Fibroblast of skin of right quadriceps (primary cell): Measurements from ENCODE around the gene FBN3.
"Not testable (repeated sequence)": the region's sequence is repeated elsewhere in the genome, so short reads cannot be mapped to it uniquely, and the experiment has no call there.

Experiments used
- DNase-seq: peaks from one replicate; pipeline ENCODE4 v3.0.0-alpha.2; 2013

The FBN3 gene

DNA sequence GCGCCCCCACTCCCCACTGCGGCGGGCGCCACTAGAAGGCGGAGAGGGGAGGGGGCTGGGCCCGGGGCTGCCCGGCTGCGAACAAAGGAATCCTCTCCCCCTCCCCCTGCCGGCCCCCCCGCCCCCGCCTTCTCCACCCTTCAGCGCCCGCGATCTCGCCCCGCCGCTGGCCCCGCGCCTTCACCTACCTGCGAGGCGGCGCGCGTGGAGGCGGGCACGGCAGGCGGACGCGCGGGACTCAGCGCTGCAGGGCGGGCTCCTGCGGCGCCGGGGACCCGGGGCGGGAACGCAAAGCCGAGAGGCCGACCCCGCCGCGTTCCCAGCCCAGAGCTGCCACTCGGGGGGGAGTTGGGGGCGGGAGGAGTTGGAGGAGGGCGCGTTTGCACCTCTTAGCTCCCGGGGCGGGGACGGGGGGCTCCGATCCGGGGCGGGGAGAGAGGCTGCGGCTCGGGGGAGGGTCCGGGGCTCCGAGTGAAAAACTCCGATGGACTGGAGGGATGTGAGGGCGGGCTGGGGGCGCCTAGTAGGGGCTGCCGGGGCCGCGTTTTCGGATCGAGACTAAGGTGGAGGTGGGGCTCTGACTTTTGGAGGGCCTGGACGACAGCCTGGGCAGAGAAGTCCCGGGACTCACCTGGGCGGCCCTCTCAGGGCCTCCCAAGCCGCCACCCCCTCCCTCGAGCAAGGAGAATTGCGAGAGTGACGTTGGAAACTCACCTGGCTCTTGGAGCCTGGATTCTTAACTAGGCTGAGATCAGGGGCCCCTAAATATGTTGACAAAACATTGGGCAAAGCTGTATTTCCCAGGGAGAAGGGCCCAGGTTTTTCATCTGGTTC, at the start of gene FBN3:
FBN3 (minus strand) TSS at position 332 of the 834 bp plus-strand sequence. CDS start 2,112 bp downstream, outside the sequence.
- no peak for DNase-seq

DNA sequence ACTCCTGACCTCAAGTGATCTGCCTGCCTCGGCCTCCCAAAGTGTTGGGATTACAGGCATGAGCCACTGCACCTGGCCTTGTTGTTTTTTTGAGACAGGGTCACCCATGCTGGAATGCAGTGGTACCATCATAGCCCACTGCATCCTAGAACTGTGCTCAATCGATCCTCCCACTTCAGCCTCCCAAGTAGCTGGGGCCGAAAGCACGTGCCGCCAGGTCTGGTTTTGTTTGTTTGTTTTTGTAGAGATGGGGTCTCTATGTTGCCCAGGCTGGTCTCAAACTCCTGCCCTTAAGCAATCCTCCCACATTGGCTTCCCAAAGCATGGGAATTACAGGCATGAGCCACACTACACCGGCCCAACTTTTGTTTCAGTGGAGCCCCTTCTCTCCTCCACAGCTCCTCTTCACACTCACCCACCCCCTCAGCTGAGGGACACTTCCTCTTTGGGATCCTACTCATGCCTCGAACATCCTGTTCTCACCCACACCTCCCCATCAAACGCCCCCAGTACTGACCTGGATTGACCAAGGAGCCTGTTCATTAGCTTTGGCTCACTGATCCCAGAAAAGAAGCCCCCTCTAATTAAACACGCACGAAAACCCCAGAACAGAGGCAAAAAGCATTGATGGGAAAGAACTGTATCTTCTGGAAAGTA, 47.0 kb upstream of the FBN3 start:
- no peak for DNase-seq

DNA sequence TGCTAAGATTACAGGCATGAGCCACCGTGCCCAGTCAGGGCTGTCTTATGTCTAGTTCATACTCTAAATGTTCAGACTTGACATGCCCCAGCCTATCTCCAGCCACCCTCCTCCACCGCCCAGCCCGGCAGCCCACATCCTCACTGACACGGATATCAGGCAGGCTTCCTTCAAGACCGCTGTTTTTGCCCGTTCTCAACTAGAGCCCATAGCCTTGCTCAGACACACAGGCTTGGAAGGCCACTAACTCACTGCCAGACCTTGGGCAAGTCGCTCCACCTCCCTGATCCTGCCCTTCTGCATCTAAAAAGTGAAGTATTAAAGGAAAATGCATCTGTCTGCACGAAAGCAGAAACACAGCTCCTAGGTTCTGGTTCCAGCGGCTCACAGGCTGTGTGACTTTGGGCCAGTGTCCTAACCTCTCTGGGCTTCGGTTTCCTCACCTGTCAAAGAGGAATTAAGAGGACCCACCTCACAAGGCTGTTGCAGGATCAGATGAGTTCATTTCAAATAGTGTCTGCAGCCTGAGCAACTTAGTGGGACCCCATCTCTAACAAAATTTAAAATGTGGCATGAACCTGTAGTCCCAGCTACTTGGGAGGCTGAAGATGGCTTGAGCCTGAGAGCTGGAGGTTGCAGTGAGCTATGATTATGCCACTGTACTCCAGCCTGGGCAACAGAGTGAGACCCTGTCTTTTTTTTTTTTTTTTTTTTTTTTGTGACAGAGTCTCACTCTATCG, 45.3 kb upstream of the FBN3 start:
- DNase-seq = no peak

DNA sequence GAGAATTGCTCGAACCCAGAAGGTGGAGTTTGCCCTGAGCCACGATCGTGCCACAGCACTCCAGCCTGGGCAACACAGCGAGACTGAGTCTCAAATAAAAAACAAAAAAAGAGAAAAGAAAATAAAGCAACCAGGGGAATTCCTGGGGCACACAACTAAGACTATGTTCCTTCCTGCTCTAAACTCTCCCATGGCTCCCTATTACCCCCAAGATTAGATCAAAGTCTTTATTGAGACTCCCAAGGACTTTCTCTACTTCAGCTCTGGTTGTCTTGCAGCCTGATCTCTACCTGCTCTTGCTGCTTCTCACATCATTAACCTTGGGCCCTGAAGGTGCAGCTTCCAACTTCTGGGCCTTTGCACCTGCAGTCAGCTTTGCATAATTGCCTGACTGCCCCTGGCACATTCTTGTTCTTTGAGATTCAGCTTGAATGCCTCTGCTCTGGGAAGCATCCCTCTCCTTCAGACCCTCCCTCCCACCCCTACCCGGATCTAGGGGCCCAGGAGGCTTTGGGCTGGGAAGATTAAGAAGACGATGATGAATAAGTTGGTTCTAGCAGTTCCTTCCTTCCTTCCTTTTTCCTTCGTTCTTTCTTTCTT, 42.9 kb upstream of the FBN3 start:
- DNase-seq = no peak

DNA sequence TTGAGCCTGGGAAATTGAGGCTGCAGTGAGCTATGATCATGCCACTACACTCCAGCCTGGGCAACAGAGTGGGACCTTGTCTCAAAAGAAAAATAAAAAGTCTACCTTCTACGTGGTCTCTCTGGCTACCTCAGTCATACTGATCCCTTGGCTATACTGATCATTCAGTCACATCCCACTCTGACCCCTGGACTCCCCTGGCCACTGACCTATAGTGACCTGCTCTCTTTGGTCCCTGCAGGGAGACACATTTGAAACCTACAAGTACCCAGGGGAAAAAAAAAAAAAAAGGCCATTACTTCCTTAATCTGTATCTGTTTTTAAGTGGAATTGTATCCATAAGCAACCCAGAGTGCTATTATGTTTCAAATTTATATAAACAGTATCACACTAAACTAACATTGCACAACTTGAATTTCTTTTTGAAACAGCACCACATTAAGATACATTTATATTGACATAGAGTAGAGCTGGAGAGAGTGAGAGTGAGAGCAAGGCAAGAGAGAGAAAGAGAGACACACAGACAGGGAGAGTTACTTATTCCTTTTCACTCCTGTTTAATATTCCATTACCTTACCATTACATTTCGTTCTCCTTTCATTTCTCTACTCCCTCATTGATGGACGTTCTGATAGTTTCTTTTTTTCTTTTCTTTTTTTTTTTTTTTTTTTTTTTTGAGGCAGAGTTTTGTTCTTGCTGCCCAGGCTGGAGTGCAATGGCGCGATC, 36.1 kb upstream of the FBN3 start:
- DNase-seq = no peak

DNA sequence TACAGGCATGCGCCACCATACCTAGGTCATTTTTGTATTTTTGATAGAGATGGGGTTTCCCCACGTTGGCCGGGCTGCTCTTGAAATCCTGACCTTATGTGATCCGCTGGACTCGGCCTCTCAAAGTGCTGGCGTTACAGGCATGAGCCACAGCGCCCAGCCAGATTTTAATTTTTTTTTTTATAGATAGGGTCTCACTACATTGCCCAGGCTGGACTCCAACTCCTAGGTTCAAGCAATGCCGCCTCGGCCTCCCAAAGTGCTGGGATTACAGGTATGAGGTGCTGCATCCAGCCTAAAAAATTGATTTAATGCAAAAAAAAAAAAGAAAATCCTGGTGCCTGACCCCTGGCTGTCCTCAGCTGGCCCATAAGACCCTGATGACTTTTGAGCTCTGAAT, 34.9 kb upstream of the FBN3 start:
- no peak for DNase-seq

DNA sequence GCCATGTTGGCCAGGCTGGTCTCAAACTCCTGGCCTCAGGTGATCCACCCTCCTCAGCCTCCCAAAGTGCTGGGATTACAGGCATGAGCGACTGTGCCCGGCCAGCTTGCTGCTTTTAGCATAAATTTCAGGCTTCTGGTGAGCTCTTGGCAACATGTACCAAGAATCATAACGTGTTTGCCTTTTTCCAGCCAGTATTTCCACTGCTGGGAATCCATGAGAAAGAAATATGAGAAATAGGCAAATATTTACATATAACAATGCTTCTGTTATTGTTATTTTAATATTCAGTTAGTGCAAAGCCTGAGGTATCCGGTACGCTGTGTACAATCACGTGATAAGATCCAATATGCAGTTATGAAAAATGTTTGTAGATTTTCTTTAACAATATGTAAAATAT, 30.6 kb upstream of the FBN3 start:
- no peak for DNase-seq

DNA sequence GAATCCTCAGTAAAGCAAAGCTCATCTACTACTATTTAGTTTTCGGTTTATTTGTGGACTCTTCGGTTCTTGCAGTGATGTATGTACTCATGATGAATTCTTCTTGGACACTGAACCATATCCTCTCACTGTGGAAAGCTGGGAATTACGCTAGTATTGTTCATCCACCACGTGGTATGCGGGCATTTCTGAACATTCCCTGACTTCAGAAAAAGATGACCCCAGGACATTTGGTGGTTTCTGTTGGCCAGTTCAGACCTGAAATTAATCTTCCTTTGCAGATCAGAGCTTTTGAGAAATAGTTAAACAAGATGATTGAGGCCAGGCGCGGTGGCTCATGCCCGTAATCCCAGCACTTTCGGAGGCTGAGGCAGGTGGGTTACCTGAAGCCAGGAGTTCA, 25.3 kb upstream of the FBN3 start:
- DNase-seq = no peak

DNA sequence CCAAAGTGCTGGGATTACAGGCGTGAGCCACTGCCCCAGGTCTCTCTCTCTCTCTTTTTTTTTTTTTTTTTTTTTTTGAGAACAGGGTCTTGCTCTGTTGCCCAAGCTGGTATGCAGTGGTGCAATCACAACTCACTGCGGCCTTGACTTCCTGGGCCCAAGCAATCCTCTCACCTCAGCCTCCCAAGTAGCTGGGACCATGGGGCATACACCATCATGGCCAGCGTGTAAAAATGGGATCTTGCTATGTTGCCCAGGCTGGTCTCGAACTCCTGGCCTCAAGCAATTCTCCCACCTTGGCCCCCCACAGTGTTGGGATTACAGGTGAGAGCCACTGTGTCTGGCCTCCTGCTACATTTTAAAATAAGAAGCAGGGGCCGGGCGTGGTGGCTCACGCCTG, 19.1 kb upstream of the FBN3 start:
- DNase-seq = no peak

DNA sequence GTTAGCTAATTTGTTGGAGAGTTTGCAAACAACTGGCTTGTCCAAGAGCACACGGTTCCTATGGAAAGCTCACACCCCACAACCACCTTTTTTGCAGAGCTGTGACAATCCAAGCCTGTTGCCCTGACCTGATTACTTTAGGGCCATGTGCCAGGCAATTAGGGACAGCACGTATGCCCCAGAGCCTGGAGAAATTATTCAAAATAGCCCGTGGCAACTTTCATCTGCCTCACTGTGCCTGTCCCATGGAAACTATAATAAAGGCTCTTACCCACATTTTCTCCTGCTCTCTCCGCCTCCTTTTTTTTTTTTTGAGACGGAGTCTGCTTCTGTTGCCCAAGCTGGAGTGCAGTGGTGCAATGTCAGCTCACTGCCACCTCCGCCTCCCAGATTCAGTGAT, 18.6 kb upstream of the FBN3 start:
- no peak for DNase-seq

DNA sequence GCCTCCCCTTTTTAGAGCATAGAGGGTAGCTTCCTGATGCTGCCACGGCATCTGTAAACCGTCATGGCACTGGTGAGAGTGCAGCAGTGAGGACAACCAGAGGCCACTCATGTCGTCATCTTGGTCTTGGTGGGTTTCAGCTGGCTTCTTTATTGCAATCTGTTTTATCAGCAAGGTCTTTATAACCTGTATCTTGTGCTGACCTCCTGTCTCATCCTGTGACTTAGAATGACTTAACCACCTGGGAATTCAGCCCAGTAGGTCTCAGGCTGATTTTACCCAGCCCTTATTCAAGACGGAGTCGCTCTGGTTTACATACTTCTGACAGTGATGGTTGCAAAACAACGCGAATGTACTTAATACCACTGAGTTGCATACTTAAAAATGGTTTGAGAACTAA, 14.4 kb upstream of the FBN3 start:
- no peak for DNase-seq

DNA sequence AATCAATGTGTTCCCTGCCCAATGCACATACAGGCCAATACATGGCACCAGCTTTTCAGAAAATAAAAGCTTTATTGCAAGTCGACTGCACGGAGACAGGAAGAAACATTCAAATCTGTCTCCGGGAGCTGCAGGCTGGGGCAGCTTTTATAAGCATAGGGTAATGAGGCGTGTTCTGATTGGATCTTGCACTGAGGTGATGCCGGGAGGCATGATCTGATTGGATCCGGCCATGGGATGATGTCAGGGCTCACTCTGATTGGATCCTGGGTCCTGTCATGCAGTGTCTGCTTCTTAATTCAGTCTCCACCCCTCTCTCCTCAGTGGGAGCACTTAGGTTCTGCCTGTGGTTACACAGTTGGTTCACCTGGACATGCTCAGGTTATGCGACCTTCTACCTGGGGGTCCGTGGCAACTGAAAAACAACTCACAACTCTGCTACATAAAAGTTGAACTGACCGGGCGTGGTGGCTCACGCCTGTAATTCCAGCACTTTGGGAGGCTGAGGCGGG, 11.8 kb upstream of the FBN3 start:
- DNase-seq = peak; percentile 22

DNA sequence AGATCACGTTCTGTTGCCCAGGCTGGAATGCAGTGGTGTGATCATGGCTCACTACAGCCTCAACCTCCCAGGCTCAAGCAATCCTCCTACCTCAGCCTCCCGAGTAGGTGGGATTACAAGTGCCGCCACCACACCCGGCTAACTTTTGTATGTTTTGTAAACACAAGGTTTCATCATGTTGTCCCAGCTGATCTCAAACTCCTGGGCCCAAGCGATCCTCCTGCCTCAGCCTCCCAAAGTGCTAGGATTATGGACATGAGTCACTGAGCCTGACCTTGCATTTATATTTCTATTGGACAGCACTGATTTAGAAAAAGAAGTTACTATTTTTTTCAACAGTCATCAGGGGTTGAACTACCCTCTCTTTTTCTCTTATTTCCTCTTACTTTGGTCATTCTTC, 9.9 kb upstream of the FBN3 start:
- DNase-seq = not testable (repeated sequence)

DNA sequence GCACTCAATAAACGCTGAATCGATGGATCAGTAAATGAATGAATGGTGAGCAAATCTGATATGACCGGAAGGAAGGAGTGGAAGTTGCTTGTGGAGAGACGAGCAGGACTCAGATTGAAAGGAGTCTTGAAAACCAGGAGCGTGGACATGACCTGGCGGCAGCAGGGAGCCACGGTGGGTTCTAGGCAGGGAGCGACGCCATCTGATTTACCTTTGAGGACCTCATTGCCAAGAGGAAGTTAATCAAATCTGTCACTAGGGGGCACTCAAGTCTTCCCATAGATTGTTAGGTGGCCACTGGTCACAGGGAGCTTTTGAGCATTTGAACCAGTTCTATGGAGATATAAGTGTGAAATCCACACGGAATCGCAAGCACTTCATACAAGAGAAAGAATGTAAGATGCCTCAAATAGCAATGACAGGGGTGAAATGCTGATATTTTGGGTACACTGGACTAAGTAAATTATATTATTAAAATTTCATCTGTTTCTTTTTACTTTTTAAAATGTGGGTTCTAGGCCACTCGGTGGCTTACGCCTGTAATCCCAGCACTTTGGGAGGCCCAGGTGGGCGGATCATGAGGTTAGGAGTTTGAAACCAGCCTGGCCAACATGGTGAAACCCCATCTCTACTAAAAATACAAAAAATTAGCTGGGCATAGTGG, 9.2 kb upstream of the FBN3 start:
- DNase-seq = peak; percentile 59

DNA sequence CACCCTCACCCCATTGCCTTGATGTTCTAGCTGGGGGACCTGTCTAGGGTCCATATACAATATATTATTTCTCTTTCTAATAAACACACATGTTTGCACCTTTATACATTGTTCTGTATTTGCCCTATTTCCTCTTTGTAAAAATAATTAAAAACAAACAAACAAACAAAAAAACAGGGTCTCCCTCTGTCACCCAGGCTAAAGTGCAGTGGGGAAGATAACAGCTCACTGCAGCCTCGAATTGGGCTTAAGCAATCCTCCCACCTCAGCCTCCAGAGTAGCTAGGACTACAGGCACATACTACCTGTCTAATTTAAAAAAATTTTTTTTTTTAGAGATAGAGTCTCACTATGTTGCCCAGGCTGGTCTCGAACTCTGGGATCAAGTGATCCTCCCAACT, 5.9 kb upstream of the FBN3 start:
- DNase-seq = no peak

DNA sequence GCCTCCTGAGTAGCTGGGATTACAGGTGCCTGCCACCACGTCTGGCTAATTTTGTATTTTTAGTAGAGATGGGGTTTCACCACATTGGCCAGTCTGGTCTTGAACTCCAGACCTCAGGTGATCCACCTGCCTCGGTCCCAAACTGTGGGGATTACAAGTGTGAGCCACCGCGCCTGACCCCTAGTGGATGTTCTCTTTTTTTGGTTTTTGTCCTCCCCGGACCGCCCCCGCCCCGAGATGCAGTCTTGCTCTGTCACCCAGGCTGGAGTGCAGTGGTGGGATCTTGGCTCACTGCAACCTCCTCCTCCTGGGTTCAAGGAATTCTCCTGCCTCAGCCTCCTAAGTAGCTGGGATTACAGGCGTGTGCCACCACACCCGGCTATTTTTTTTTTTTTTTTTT, 4.6 kb upstream of the FBN3 start:
- DNase-seq = not testable (repeated sequence)

DNA sequence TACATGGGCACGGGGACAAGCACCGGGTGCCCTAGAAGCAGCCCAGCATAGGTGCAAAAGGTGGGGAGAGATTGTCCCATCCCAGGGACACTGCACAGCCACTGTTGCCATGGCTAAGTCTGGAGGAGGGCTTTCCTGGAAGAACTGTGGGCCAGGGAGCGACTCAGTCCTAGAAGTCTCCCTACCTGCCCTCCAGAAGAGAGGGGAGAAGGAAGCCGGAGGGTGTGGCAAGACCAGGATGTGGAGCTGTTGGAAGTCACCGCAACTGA, 2.3 kb upstream of the FBN3 start:
- DNase-seq = no peak

DNA sequence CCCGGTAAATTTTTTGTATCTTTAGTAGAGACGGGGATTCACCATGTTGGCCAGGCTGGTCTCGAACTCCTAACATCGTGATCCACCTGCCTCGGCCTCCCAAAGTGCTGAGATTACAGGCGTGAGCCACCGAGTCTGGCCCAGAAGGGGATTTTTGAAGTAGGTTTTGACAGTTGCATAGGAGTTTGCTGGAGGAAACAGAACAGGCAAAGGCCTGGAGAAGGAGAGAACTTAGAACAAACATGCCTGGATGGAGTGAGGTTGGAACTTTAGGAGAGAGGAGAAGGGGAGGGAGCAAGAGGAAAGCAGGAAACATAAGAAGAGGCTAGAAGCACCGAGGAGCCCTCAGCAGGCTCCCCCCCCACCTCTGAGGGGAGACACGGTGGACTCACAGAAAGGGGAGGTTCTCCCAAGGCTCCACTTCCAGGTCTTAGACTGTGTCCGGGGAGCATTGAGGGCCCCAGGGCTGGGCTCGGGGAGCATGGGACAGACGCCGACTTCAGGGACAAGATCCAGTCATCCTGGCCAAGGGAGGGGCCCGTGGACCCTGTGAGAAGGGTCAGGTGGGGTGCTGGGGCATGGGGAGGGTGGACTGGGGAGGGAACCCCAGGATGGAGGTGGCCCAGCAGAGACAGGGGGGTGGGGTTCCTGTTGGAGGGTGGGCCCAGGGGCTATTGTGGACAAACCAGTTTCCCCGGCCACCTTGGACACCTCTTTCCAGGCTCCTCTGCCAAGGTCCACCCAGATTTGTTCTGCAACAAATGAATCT, 1.8 kb upstream of the FBN3 start:
- no peak for DNase-seq

DNA sequence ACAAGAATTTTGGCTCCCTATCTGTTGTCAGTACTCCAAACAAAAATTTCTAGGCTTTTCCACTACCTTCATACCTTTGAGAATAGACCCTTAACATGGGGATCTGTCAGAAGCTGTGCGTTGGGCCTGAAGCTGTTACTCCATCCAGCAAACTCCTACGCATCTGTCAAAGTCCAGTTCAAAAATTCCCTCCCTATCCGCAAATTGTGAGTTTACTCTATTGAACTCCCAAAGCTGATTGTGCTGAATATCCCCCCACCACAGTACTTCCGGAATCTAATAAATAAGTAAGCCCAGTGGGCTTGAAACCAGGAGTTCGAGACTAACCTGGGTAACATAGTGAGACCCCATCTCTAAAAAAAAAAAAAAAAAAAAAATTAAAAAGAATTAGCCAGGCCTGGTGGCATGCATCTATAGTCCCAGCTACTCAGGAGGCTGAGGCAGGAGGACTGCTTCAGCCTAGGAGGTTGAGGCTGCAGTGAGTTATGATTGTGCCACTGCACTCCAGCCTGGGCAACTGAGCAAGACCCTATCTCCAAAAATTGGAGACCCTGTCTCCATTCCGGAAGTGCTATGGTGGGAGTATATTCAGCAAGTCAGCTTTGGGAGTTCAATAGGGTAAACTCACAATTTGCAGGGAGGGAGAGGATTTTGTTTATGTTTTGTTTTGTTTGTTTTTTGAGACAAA, 930 bp upstream of the FBN3 start:
- DNase-seq = no peak

DNA sequence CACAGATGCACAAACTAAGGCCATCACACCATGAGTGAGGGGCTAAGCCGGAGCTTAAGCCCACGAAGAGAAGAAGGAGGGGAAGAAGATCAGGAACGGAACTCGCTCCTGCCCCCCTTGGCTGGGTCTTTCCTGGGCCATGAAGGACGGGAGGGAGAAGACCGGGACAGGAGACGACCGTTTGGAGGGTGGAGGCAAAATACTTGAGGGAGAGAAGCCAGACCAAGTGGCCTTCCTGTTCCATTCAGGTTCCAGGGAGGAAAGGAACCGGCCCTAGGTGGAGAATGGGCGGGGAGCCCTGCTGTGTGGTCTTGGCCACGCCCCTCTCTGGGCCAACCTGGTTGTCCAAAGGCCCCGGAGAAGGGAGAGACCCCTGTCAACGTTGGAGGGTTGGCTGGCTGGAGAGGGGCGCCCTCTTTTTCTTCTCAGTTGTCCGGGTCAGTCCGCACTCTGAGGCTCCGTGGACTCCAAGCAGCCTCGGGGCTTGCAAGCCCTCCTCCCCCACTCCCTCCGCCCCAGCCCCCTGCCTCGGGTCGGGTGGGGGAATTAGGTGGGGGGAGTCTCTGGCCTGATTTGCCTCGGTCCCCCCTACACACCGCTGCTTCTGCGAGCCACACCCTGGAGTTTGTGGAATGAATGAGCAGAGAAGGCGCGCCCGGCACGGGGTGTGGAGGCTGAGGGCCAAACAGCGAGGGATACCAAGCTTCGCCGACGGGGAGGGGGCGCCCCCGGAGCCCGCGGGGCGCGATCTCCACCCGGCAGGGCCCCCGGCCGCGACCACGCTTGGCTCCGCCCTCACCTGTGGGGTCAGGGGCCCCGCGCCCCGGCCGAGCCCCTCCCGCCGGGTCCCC, 757 bp downstream of the FBN3 start:
- DNase-seq = no peak
